Stimulated activated CD8-positive, alpha-beta memory T cell treated with anti-CD3 and anti-CD28 coated beads, Interleukin-7, amount 100 ng/mL, for 4 hours (primary cell): ENCODE data around the gene GPC4.

Experiments used
- DNase-seq, 2 donors: peaks; one replicate each; pipeline ENCODE4 v3.0.0-alpha.2; 2020; ENCODE audit warnings: low read depth in 2 of 2

GPC4 gene

GRCh38 chrX:133415276-133416105 is at the start of gene GPC4:
TSS of gene GPC4 (minus strand) at chrX:133415489. CDS start at chrX:133414965, 524 bp downstream.
- DNase-seq: no peak

GRCh38 chrX:133461231-133461630 is 45.9 kb upstream of the GPC4 start:
- no peak for DNase-seq

GRCh38 chrX:133454924-133455323 is 39.6 kb upstream of the GPC4 start:
- no peak for DNase-seq

- DNase-seq: no peak
Observed at GRCh38 chrX:133454491-133454914, 39.2 kb upstream of the GPC4 start.

GRCh38 chrX:133448512-133449076 is 33.3 kb upstream of the GPC4 start:
- no peak for DNase-seq

- DNase-seq: no peak
Observed at GRCh38 chrX:133444952-133445831, 29.9 kb upstream of the GPC4 start.

- no peak for DNase-seq
Observed at GRCh38 chrX:133444196-133444595, 28.9 kb upstream of the GPC4 start.

GRCh38 chrX:133440797-133441163 is 25.5 kb upstream of the GPC4 start:
- no peak for DNase-seq

- DNase-seq: no peak
Observed at GRCh38 chrX:133440081-133440796, 24.9 kb upstream of the GPC4 start.

GRCh38 chrX:133437766-133438165 is 22.5 kb upstream of the GPC4 start:
- no peak for DNase-seq

GRCh38 chrX:133437356-133437755 is 22.1 kb upstream of the GPC4 start:
- DNase-seq: no peak

- DNase-seq: no peak
Observed at GRCh38 chrX:133435544-133436124, 20.3 kb upstream of the GPC4 start.

GRCh38 chrX:133434197-133434820 is 19.0 kb upstream of the GPC4 start:
- no peak for DNase-seq

GRCh38 chrX:133419911-133420310 is 4.6 kb upstream of the GPC4 start:
- no peak for DNase-seq

- no peak for DNase-seq
Observed at GRCh38 chrX:133418588-133418987, 3.3 kb upstream of the GPC4 start.

- no peak for DNase-seq
Observed at GRCh38 chrX:133417364-133417763, 2.1 kb upstream of the GPC4 start.

- no peak for DNase-seq
Observed at GRCh38 chrX:133414406-133415275, 648 bp downstream of the GPC4 start.

GRCh38 chrX:133413218-133413925 is 1.9 kb downstream of the GPC4 start:
- no peak for DNase-seq

- DNase-seq: no peak
Observed at GRCh38 chrX:133412665-133413064, 2.6 kb downstream of the GPC4 start.
